GM06990 (cell line): ENCODE data around the gene ORC2.
A peak's percentile ranks its signal among the peaks of the same experiment; 100 is the strongest.

Experiments
- DNase-seq: peaks from one replicate; pipeline ENCODE4 v3.0.0-alpha.2; 2011; ENCODE audit not compliant: insufficient read length; ENCODE audit errors: extremely low read depth
- H3K27me3 ChIP-seq: replicated peaks from 2 replicates; pipeline ENCODE4 v1.6.0; 2011; ENCODE audit warnings: low read length; ENCODE audit not compliant: control insufficient read depth, insufficient read depth
- H3K36me3 ChIP-seq: 2 replicates; pipeline ENCODE4 v1.5.1; 2011; ENCODE audit warnings: low read length; ENCODE audit not compliant: control insufficient read depth, insufficient read depth
- H3K4me3 ChIP-seq: replicated peaks from 2 replicates; pipeline ENCODE4 v1.5.1; 2011; ENCODE audit warnings: low read depth, mild to moderate bottlenecking, control low read depth, low read length
- TF ChIP-seq, protein P1 (sequence below): IDR thresholded peaks from 2 replicates; pipeline ENCODE4 v1.5.1; 2011; ENCODE audit warnings: low read length, control low read depth, mild to moderate bottlenecking, inconsistent platforms; ENCODE audit not compliant: insufficient read depth, poor library complexity, severe bottlenecking

The ORC2 gene

DNA sequence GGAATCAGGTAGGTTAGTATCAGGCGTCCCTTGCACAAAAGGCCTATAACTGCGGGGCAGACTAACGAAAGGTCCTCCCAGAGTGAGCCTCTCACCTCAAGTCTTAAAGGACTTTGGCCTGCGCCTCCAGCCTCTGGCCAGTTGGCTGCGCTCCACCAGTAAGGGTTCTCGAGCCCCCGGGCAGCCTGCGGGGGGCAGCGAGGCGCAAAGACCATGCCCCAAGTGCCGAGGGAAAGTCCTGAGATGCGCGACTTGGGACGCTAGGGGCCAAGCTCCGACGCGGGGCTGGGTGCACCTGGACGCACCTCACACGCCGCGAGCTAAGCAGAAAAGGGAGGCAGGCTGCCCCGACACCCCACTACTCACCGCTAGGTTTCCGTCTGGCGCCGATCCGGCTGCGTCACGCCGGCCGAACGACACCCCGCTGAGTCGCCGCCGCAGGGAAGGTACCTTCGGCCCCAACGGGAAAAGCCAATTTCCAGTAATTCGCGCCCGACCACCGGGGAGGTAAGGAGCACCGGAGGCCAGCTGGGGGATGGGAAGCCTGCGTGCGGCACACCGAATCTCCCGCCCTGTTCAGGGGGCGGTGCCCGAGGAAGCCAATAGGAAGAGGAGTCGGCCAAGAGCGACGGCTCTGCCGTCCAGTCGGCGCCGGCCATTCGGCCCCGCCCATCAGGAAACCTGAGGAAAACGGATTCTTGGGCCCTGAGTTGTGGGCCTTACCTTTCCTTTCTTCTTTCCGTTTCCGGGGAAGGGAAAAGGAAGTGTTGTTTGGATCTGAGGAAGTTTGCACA, at the start of gene ORC2:
ORC2 (minus strand) TSS at position 537 of the 794 bp plus-strand sequence. CDS start 5,537 bp downstream, outside the sequence.
- peak within 1 kb of the TSS; percentile 82 for H3K4me3 ChIP-seq
- DNase-seq, result peak; percentile 96
- TF ChIP-seq, protein P1, sequence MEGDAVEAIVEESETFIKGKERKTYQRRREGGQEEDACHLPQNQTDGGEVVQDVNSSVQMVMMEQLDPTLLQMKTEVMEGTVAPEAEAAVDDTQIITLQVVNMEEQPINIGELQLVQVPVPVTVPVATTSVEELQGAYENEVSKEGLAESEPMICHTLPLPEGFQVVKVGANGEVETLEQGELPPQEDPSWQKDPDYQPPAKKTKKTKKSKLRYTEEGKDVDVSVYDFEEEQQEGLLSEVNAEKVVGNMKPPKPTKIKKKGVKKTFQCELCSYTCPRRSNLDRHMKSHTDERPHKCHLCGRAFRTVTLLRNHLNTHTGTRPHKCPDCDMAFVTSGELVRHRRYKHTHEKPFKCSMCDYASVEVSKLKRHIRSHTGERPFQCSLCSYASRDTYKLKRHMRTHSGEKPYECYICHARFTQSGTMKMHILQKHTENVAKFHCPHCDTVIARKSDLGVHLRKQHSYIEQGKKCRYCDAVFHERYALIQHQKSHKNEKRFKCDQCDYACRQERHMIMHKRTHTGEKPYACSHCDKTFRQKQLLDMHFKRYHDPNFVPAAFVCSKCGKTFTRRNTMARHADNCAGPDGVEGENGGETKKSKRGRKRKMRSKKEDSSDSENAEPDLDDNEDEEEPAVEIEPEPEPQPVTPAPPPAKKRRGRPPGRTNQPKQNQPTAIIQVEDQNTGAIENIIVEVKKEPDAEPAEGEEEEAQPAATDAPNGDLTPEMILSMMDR, result peak; percentile 69

DNA sequence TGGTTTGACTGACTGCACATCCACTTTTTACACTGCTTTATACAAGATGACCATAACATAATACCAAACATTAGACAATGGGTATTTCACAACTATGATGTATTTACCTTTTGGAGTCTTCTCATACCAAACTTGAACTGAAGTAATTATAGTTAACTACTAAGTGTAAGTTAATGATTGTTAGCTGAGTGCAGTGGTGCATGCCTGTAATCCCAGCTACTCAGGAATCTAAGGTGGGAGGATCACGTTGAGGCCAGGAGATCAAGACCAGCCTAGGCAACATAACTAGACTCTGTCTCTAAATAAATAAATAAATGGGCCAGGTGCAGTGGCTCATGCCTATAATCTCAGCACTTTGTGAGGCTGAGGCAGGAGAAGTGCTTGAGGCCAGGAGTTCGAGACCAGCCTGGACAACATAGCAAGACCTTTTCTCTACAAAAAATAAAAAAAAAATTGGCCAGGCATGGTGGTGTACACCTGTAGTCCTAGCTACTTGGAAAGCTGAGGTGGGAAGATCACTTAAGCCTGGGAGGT, 44.9 kb upstream of the ORC2 start:
- Histone ChIP-seq H3K4me3 (no peak overlapping the region), H3K36me3 (peaks cover 10% of the 10 kb centered on the region), H3K27me3 (no peaks in the 10 kb centered on the region)
- TF ChIP-seq, protein P1, result no peak
- no peak for DNase-seq

More for the DNA sequence above, at the start of gene ORC2:
- Histone ChIP-seq H3K27me3 (no peaks in the 10 kb centered on the region), H3K36me3 (no peaks in the 10 kb centered on the region; the same call in 1 of the 2 replicates)

DNA sequence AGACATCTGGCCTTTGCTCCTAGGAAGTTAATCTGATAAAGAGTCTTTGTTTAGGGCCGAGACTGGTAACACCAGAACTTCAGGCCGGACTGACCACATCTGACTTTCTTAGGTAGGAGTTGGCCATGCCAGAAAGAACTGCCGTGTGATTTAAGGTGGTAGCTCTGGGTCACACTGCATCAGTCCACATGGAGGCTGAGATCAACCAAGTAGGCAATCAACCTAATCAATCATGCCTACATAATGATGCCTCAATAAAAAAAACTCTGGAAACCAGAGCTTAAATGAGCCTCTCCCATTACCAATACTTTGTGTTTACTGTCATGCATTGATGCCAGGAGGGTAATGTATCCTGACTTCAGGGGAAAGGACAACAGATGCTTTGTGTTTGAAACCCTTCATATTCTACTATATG, 44.1 kb upstream of the ORC2 start:
- H3K27me3 ChIP-seq, result no peaks in the 10 kb centered on the region
- DNase-seq, result no peak
- H3K36me3 ChIP-seq, result peaks cover 10% of the 10 kb centered on the region
- TF ChIP-seq, protein P1, result no peak
- no peak overlapping the region for H3K4me3 ChIP-seq

DNA sequence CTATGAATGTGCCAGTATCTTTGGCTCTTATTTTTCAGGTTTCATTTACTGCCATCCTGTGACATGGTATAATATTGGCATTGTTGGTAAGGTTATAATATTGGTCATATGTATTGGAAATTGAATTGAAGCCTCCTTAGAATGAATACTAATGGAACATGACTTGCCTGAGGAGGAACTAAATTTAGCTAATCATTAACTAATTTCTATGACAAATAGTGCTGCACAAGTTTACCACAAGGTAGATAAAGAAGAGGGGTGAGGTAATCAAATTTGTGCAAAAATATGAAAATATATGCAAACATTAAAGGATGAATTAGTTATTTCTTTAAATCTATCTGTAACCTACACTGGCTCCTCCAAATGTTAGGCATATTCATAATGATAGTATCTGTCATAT, 43.2 kb upstream of the ORC2 start:
- Histone ChIP-seq H3K36me3 (peaks cover 10% of the 10 kb centered on the region), H3K27me3 (no peaks in the 10 kb centered on the region), H3K4me3 (no peak overlapping the region)
- no peak for DNase-seq
- TF ChIP-seq, protein P1, result no peak

DNA sequence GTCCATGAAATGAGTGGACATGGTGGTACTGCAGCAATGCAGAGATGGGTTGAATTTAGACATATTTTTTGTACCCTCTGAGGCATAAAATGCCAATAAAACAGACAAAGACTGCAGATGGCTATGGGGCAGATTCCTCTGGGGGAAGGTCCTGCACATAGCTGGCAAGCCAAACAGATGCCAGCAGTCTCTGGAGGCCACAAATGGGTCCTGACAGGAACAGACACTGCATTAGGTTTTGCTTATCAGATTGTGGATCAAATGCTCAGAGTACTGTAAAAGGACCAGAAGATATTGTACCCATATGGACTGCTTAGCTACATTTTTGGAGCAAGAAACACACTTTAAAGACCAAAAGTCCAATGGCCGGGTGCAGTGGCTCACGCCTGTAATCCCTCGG, 40.9 kb upstream of the ORC2 start:
- peaks cover 10% of the 10 kb centered on the region for H3K36me3 ChIP-seq
- TF ChIP-seq, protein P1, result no peak
- no peak for DNase-seq
- H3K4me3 ChIP-seq, result no peak overlapping the region
- H3K27me3 ChIP-seq, result no peaks in the 10 kb centered on the region
